Nephron (organoid): ENCODE results near the gene YWHAG.
"Not testable (repeated sequence)": the region's sequence is repeated elsewhere in the genome, so short reads cannot be mapped to it uniquely, and the experiment has no call there.

ENCODE experiments used
- H3K27ac Mint-ChIP-seq, 3 experiments: 2 replicates each; pipeline ENCODE4 v1.8.0; 2020; ENCODE audit warnings: mixed read lengths in 3 of 3, mild to moderate bottlenecking in 2 of 3, moderate library complexity in 1 of 3
- H3K27me3 Mint-ChIP-seq: 2 replicates; pipeline ENCODE4 v1.8.0; 2021; ENCODE audit warnings: low read depth, mild to moderate bottlenecking, moderate library complexity, mixed read lengths
- H3K36me3 Mint-ChIP-seq: 2 replicates; pipeline ENCODE4 v1.8.0; 2020; ENCODE audit warnings: low read depth, mixed read lengths
- H3K4me1 Mint-ChIP-seq: 2 replicates; pipeline ENCODE4 v1.8.0; 2020; ENCODE audit warnings: mixed read lengths
- H3K4me3 Mint-ChIP-seq, 3 experiments: 2 replicates each; pipeline ENCODE4 v1.8.0; 2020; ENCODE audit warnings: mild to moderate bottlenecking in 3 of 3, mixed read lengths in 3 of 3, moderate library complexity in 2 of 3
- H3K9me3 Mint-ChIP-seq: 2 replicates; pipeline ENCODE4 v1.8.0; 2020; ENCODE audit warnings: mixed read lengths
- TF ChIP-seq, protein P1 (sequence below), 3 experiments: fragments of 200-600 bp; sonication (generic); IDR thresholded peaks; one replicate each; pipeline ENCODE4 v1.5.0; 2021; ENCODE audit warnings: antibody characterized with exemption in 3 of 3; ENCODE audit not compliant: unreplicated experiment in 3 of 3

The YWHAG gene

DNA sequence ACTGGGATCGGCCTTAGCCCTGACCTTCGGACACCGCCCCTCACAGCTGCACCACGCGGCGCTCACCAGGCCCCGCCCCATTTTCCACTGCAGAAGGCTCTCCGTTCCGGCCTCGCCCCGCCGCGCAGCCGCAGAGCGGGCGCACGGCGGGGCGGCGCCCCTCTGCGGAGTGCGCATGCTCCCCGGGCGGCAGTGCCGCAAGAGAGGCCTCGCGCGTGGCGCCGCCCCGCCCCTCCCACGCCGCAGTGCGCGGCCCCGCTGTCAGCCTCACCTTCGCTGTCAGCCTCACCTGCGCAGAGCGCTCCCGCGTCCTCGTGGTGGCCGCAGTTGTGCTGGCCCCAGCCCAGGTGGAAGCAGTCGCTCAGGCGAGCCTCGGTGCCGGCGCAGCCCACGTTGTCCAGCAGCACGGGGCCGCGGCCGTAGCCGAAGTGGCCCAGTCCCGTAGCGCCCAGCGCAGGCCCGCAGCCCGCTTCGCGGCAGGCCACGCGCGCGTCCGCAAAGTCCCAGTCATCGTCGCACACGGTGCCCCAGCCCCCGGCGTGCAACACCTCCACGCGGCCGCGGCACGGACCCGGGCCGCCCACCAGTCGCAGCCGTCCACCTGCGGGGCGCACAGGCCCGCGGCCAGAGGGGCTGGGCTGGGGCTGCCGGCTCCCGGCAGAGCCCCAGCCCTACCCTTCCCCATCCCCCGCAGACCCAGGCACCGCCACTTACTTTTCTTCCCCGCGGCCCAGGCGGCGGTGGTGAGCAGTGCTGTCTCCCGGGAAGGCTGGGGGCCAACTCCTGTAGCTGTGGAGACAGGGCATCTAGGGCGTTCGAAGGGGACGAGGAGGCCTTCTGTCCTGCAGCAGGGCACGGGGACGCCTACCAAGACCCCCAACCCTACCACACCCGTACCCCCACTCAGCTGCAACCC, 34.6 kb upstream of the YWHAG start:
- Mint-ChIP-seq H3K27ac (peak overlapping the region; percentile 82 to 93 (median 93)), H3K36me3 (no peaks in the 10 kb centered on the region), H3K27me3 (peaks cover 6% of the 10 kb centered on the region), H3K9me3 (no peaks in the 10 kb centered on the region), H3K4me3 (peak overlapping the region; percentile 85 to 90 (median 90)), H3K4me1 (peaks cover 18% of the 10 kb centered on the region)
- TF ChIP-seq, protein P1, sequence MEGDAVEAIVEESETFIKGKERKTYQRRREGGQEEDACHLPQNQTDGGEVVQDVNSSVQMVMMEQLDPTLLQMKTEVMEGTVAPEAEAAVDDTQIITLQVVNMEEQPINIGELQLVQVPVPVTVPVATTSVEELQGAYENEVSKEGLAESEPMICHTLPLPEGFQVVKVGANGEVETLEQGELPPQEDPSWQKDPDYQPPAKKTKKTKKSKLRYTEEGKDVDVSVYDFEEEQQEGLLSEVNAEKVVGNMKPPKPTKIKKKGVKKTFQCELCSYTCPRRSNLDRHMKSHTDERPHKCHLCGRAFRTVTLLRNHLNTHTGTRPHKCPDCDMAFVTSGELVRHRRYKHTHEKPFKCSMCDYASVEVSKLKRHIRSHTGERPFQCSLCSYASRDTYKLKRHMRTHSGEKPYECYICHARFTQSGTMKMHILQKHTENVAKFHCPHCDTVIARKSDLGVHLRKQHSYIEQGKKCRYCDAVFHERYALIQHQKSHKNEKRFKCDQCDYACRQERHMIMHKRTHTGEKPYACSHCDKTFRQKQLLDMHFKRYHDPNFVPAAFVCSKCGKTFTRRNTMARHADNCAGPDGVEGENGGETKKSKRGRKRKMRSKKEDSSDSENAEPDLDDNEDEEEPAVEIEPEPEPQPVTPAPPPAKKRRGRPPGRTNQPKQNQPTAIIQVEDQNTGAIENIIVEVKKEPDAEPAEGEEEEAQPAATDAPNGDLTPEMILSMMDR (IDR thresholded peaks at IDR 0.05; ENCODE audit: unreplicated experiment in 3 of 3), result no peak

DNA sequence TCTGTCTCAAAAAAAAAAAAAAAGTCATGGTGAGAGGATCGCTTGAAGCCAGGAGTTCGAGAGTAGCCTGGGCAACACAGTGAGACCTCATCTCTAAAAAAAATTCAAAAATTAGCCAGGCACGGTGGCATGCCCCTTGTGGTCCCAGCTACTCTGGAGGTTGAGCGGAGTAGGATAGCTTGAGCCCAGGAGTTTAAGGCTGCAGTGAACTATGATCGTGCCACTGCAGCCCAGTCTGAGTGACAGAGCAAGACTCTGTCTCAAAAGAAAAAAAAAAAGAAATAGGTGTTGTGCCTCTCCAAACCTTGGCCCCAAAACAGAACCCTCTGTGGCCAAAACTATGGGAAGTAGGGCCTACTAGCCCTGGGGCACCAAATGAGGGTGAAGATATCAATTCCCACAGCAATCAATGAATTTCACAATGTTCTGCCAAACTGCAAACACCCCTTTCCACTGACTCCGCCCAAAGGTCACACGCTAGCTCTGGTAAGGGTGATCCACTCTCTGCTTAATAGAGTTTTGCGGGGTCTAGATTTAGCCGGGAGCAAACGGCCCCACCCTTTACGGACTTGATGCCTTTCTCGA, 33.8 kb upstream of the YWHAG start:
- TF ChIP-seq, protein P1 (IDR thresholded peaks at IDR 0.05; ENCODE audit: unreplicated experiment in 3 of 3), result no peak
- peaks cover 3% of the 10 kb centered on the region for H3K27me3 Mint-ChIP-seq
- H3K27ac Mint-ChIP-seq, result peak overlapping the region; percentile 82 to 93 (median 93)
- H3K36me3 Mint-ChIP-seq, result no peaks in the 10 kb centered on the region
- peaks cover 13% of the 10 kb centered on the region for H3K4me1 Mint-ChIP-seq
- H3K9me3 Mint-ChIP-seq, result no peaks in the 10 kb centered on the region
- peak overlapping the region; percentile 85 to 90 (median 90) for H3K4me3 Mint-ChIP-seq

DNA sequence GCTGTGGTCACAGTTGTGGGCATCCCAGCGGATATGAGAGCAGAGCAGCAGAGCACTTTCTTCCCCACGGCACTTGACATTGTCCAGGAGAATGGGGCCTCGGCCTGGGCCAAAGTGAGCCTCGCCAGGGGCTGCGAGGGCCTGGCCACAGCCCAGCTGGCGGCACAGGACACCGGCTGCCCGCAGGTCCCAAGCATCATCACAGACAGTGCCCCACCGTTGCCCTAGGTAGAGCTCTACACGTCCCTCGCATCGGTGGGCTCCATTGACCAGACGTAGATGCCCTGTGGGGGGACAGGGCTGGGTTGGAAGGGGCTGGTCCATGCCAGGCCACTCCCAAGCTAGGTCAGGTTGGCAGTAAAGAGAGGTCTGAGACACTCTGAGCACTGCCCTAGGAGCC, 31.3 kb upstream of the YWHAG start:
- H3K9me3 Mint-ChIP-seq, result no peaks in the 10 kb centered on the region
- peaks cover 3% of the 10 kb centered on the region for H3K27me3 Mint-ChIP-seq
- no peaks in the 10 kb centered on the region for H3K36me3 Mint-ChIP-seq
- TF ChIP-seq, protein P1 (IDR thresholded peaks at IDR 0.05; ENCODE audit: unreplicated experiment in 3 of 3), result no peak
- H3K4me1 Mint-ChIP-seq, result peaks cover 5% of the 10 kb centered on the region
- H3K4me3 Mint-ChIP-seq, result peak overlapping the region; percentile 21 to 34 (median 26)
- peak overlapping the region in 1 of 3 experiments; percentile 46 for H3K27ac Mint-ChIP-seq

DNA sequence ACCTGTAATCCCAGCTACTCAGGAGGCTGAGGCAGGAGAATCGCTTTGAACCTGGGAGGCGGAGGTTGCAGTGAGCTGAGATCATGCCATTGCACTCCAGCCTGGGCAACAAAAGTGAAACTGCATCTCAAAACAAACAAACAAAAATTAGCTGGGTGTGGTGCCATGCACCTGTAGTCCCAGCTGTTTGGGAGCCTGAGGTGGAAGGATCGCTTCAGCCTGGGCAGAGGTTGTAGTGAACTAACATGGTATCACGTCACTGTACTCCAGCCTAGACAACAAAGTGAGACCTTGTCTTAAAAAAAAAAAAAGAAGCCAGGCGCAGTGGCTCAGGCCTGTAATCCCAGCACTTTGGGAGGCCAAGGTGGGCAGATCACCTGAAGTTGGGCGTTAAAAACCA, 29.0 kb upstream of the YWHAG start:
- H3K9me3 Mint-ChIP-seq, H3K36me3 Mint-ChIP-seq, H3K27ac Mint-ChIP-seq, H3K4me3 Mint-ChIP-seq, H3K27me3 Mint-ChIP-seq, H3K4me1 Mint-ChIP-seq: not testable (repeated sequence)

DNA sequence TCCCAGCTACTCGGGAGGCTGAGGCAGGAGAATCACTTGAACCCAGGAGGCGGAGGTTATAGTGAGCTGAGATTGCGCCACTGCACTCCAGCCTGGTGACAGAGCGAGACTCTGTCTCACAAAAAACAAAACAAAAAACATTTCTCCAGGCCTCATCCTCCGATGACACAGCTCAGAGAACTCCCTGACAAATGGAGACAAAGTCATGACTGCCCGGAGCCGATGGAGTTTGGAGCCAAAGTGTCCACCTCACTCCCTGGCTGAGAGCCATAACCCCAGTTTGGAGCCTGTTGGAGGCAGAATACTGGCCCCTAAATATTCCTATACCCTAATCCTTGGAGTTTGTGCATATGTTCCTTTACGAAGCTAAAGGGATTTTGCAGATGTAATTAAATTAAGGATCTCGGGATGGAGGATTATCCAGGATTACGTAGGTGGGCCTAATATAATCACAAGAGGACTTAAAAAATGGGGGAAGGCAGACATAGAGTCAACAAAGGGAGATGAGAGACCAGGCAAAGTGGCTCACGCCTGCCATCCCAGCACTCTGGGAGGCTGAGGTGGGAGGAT, 28.0 kb upstream of the YWHAG start:
- Mint-ChIP-seq H3K4me1 (no peaks in the 10 kb centered on the region), H3K9me3 (no peaks in the 10 kb centered on the region), H3K36me3 (no peaks in the 10 kb centered on the region), H3K27me3 (no peaks in the 10 kb centered on the region), H3K4me3 (no peak overlapping the region), H3K27ac (peak overlapping the region in 1 of 3 experiments; percentile 62)
- TF ChIP-seq, protein P1 (IDR thresholded peaks at IDR 0.05; ENCODE audit: unreplicated experiment in 3 of 3), result no peak
